GM21529 (cell line): Measurements from ENCODE around the gene HOXA9.

ENCODE experiments used
- ATAC-seq: cut with Tn5 transposase; IDR thresholded peaks from one replicate; pipeline ENCODE4 v1.9.1; 2021; ENCODE audit not compliant: unreplicated experiment

HOXA9 gene

GRCh38 chr7:27144781-27145164 lies 20.6 kb downstream of the HOXA9 start:
- no peak for ATAC-seq

GRCh38 chr7:27143950-27144780 lies 21.2 kb downstream of the HOXA9 start:
- ATAC-seq = no peak

- no peak for ATAC-seq
Observed at GRCh38 chr7:27143023-27143949, 22.1 kb downstream of the HOXA9 start, which contains the start of gene HOXA5. Gene HOXA5 (minus strand): TSS chr7:27143681. CDS start chr7:27143607, 74 bp downstream.

- no peak for ATAC-seq
Observed at GRCh38 chr7:27142580-27143022, 22.7 kb downstream of the HOXA9 start.

GRCh38 chr7:27141923-27142579 lies 23.3 kb downstream of the HOXA9 start:
- no peak for ATAC-seq

- no peak for ATAC-seq
Observed at GRCh38 chr7:27141137-27141922, 24.0 kb downstream of the HOXA9 start.

GRCh38 chr7:27140126-27140857 lies 25.0 kb downstream of the HOXA9 start:
- ATAC-seq = no peak

GRCh38 chr7:27139334-27140125 lies 25.8 kb downstream of the HOXA9 start:
- ATAC-seq = no peak

- ATAC-seq = no peak
Observed at GRCh38 chr7:27138985-27139333, 26.4 kb downstream of the HOXA9 start.

GRCh38 chr7:27138472-27138871 lies 26.9 kb downstream of the HOXA9 start:
- no peak for ATAC-seq

- ATAC-seq = no peak
Observed at GRCh38 chr7:27137640-27138315, 27.6 kb downstream of the HOXA9 start.

- ATAC-seq = peak; percentile 50
Observed at GRCh38 chr7:27134392-27134791, 30.9 kb downstream of the HOXA9 start.

- ATAC-seq = no peak
Observed at GRCh38 chr7:27133409-27134231, 31.7 kb downstream of the HOXA9 start.

- no peak for ATAC-seq
Observed at GRCh38 chr7:27132978-27133377, 32.4 kb downstream of the HOXA9 start.

GRCh38 chr7:27132214-27132613 lies 33.1 kb downstream of the HOXA9 start:
- ATAC-seq = no peak

- no peak for ATAC-seq
Observed at GRCh38 chr7:27131390-27131819, 33.9 kb downstream of the HOXA9 start.

- ATAC-seq = peak; percentile 73
Observed at GRCh38 chr7:27130540-27131389, 34.6 kb downstream of the HOXA9 start, which contains the start of gene HOXA4. Gene HOXA4 (minus strand): TSS chr7:27130757. CDS start chr7:27130733, 24 bp downstream.
